ENCODE results near the gene USB1. TPM values are rescaled to one million over a fixed set of nuclear protein-coding genes. Genes with fewer than 3 reads are reported as not detected.

The USB1 gene
- total RNA-seq, 1 experiment from 2014 or later, result 91.2 TPM

- no TSS peak for BruUV-seq (replicated peaks)
- intact Hi-C loops (cut with micrococcal nuclease; ENCODE audit: unreplicated experiment), result no loop called here
- Mint-ChIP-seq H3K36me3 (ENCODE audit: insufficient read depth, unreplicated experiment) (peaks cover 18% of the 10 kb centered on the region), H3K4me1 (ENCODE audit: low read depth, unreplicated experiment) (peaks cover 18% of the 10 kb centered on the region), H3K4me3 (ENCODE audit: unreplicated experiment) (no peak overlapping the region), H3K27ac (ENCODE audit: unreplicated experiment) (no peak overlapping the region), H3K9me3 (ENCODE audit: unreplicated experiment) (no peaks in the 10 kb centered on the region), H3K27me3 (ENCODE audit: insufficient read depth, unreplicated experiment) (no peaks in the 10 kb centered on the region)
- Histone ChIP-seq H3K4me1 (peaks cover 23% of the 10 kb centered on the region), H3K27me3 (replicated peaks; ENCODE audit: control insufficient read depth, insufficient read depth, low read length) (no peaks in the 10 kb centered on the region), H3K4me3 (ENCODE audit: low read depth, low read length) (no peak overlapping the region), H3K36me3 (ENCODE audit: control insufficient read depth, insufficient read depth, low read length) (no peaks in the 10 kb centered on the region), H3K9me3 (no peaks in the 10 kb centered on the region)
- DNase-seq, result no peak
- no peak for TF ChIP-seq CTCF (IDR thresholded peaks at IDR 0.05; ENCODE audit: insufficient read depth in 1 of 2, low read depth in 1 of 2, low read length in 1 of 2, severe bottlenecking in 1 of 2, unreplicated experiment in 1 of 2)
- CTCF ChIA-PET, result interaction anchor here (1.0 kb wide), 1 partner anchor 760 kb away, joined by 3 read pairs; no protein-coding TSS in a partner anchor
- POLR2A ChIA-PET, result interaction anchor here (0.6 kb wide), 1 partner anchor 201 kb away, joined by 3 read pairs; no protein-coding TSS in a partner anchor
These were observed 4.6 kb upstream of the USB1 start for GRCh38 chr16:57996406-57997175.

- Mint-ChIP-seq H3K36me3 (ENCODE audit: insufficient read depth, unreplicated experiment) (peaks cover 20% of the 10 kb centered on the region), H3K27me3 (ENCODE audit: insufficient read depth, unreplicated experiment) (no peaks in the 10 kb centered on the region), H3K27ac (ENCODE audit: unreplicated experiment) (no peak overlapping the region), H3K4me1 (ENCODE audit: low read depth, unreplicated experiment) (peaks cover 17% of the 10 kb centered on the region), H3K4me3 (ENCODE audit: unreplicated experiment) (no peak overlapping the region), H3K9me3 (ENCODE audit: unreplicated experiment) (no peaks in the 10 kb centered on the region)
- BruUV-seq (replicated peaks), result no TSS peak
- ChIA-PET POLR2A (interaction anchor here (0.6 kb wide), 1 partner anchor 201 kb away, joined by 3 read pairs; no protein-coding TSS in a partner anchor), CTCF (interaction anchor here (1.0 kb wide), 1 partner anchor 759 kb away, joined by 3 read pairs; no protein-coding TSS in a partner anchor)
- H3K9me3 ChIP-seq, result no peaks in the 10 kb centered on the region
- no peaks in the 10 kb centered on the region for H3K27me3 ChIP-seq (replicated peaks; ENCODE audit: control insufficient read depth, insufficient read depth, low read length)
- no peak for TF ChIP-seq CTCF (IDR thresholded peaks at IDR 0.05; ENCODE audit: insufficient read depth in 1 of 2, low read depth in 1 of 2, low read length in 1 of 2, severe bottlenecking in 1 of 2, unreplicated experiment in 1 of 2)
- DNase-seq, result no peak
- intact Hi-C loops (cut with micrococcal nuclease; ENCODE audit: unreplicated experiment), result no loop called here
- no peaks in the 10 kb centered on the region for H3K36me3 ChIP-seq (ENCODE audit: control insufficient read depth, insufficient read depth, low read length)
- H3K4me3 ChIP-seq (ENCODE audit: low read depth, low read length), result no peak overlapping the region
- peaks cover 27% of the 10 kb centered on the region for H3K4me1 ChIP-seq
These were observed 4.1 kb upstream of the USB1 start for GRCh38 chr16:57997176-57997527.

- no peak for TF ChIP-seq CTCF (IDR thresholded peaks at IDR 0.05; ENCODE audit: insufficient read depth in 1 of 2, low read depth in 1 of 2, low read length in 1 of 2, severe bottlenecking in 1 of 2, unreplicated experiment in 1 of 2)
- Mint-ChIP-seq H3K36me3 (ENCODE audit: insufficient read depth, unreplicated experiment) (peaks cover 19% of the 10 kb centered on the region), H3K4me1 (ENCODE audit: low read depth, unreplicated experiment) (peaks cover 12% of the 10 kb centered on the region), H3K27me3 (ENCODE audit: insufficient read depth, unreplicated experiment) (no peaks in the 10 kb centered on the region), H3K27ac (ENCODE audit: unreplicated experiment) (no peak overlapping the region), H3K4me3 (ENCODE audit: unreplicated experiment) (no peak overlapping the region), H3K9me3 (ENCODE audit: unreplicated experiment) (no peaks in the 10 kb centered on the region)
- no peaks in the 10 kb centered on the region for H3K27me3 ChIP-seq (replicated peaks; ENCODE audit: control insufficient read depth, insufficient read depth, low read length)
- peaks cover 25% of the 10 kb centered on the region for H3K4me1 ChIP-seq
- POLR2A ChIA-PET, result interaction anchor here (0.6 kb wide), 1 partner anchor 202 kb away, joined by 3 read pairs; no protein-coding TSS in a partner anchor
- H3K4me3 ChIP-seq (ENCODE audit: low read depth, low read length), result no peak overlapping the region
- CTCF ChIA-PET, result interaction anchor here (1.0 kb wide), 1 partner anchor 759 kb away, joined by 3 read pairs; no protein-coding TSS in a partner anchor
- no peaks in the 10 kb centered on the region for H3K9me3 ChIP-seq
- no peak for DNase-seq
- BruUV-seq (replicated peaks), result no TSS peak
- intact Hi-C loops (cut with micrococcal nuclease; ENCODE audit: unreplicated experiment), result no loop called here
- no peaks in the 10 kb centered on the region for H3K36me3 ChIP-seq (ENCODE audit: control insufficient read depth, insufficient read depth, low read length)
These were observed 3.5 kb upstream of the USB1 start for GRCh38 chr16:57997528-57998265.

Data from Caco-2 (cell line).